Measurements from ENCODE around the gene AQP12B. TPM values are rescaled to one million over a fixed set of nuclear protein-coding genes. Genes with fewer than 3 reads are reported as not detected.
"Not testable (repeated sequence)": the region's sequence is repeated elsewhere in the genome, so short reads cannot be mapped to it uniquely, and the experiment has no call there.

The AQP12B gene
- total RNA-seq, 2 donors from 2014 or later, result not detected

DNA sequence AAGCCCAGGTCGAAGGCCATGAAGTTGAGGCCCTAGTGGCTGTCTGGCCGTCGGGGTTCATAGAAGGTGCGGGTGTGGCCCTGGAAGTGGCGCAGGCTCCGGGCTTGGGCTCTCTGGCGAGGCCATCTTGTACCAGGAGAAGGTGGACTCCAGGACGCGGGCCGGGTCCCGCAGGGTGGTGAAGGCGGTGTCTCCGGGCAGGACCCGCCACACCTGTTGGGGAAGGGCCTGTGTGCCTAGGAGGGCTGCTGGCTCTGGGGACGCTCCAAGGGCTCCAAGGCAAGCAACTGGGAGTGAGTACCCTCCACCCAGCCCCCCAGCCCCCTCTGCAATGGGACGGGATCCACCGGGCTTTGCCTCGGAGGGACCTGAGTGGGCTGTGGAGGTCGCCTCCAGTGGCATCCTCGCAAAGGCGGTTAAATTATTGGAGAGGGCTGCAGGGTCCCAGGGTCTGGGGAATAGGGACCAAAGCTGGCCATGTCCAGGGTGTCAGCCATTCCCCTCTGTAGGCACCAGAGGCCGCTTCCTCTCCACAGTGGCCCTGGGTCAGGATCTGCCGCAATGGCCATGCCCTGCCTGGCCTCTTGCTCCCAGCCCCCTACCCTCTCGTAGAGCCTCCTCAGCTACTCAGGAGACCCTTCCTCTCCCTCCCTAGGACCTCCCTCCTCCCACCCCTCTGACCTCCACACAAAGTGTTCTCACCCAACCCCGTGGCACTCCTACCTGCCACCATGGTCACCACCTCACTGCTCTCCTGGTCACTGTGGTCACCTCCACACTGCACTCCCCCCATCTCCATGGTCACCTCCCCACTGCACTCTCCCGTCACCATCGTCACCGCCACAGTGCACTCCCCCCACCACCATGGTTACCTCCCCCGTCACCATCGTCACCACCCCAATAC lies 19.3 kb upstream of the AQP12B start:
- Mint-ChIP-seq H3K9me3 (no peaks in the 10 kb centered on the region), H3K27ac (no peak overlapping the region), H3K4me3 (peak overlapping the region in 1 of 2 donors; percentile 36), H3K36me3 (ENCODE audit: insufficient read depth in 2 of 2) (no peaks in the 10 kb centered on the region), H3K4me1 (ENCODE audit: low read depth) (peaks cover 13% of the 10 kb centered on the region), H3K27me3 (ENCODE audit: low read depth) (peaks cover 14% of the 10 kb centered on the region)
- ATAC-seq (replicated peaks in 1 of 2), result no peak
- DNase-seq, result no peak

DNA sequence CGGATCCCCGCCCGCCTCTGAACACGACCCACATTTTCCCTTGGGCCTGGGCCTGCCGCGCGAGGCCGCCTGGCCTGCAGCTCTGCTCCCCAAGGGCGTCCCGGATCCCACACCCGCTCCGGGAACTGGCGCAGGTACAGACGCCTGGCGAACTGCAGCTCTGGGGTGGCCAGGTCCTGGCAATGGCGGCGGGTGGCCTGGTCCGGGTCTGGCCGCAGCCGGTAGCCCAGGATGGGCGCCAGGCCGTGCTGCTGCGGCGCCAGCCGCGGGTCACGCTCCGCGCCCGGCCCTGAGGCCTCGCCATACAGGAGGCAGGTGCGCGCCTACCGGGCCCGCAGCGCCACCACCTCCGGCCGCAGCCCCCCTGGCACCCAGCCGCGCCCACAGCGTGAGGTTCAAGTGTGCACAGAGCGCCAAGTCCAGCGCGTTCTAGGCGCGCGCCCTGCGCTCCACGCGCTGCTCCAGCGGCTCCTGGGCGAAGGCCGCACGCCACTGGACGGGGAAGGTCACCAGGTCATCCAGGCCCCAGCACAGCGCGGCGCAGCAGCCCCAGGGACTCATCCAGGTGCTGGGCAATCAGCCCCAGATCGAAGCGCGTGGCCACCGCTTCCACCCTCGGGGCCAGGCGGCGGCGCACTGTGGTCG lies 18.5 kb upstream of the AQP12B start:
- no peak for ATAC-seq (replicated peaks in 1 of 2)
- H3K27me3 Mint-ChIP-seq (ENCODE audit: low read depth), result peaks cover 14% of the 10 kb centered on the region
- no peak for DNase-seq
- H3K9me3 Mint-ChIP-seq, result no peaks in the 10 kb centered on the region
- H3K4me1 Mint-ChIP-seq (ENCODE audit: low read depth), result peaks cover 13% of the 10 kb centered on the region
- no peaks in the 10 kb centered on the region for H3K36me3 Mint-ChIP-seq (ENCODE audit: insufficient read depth in 2 of 2)
- H3K27ac Mint-ChIP-seq, result no peak overlapping the region
- H3K4me3 Mint-ChIP-seq, result no peak overlapping the region

- H3K4me1 Mint-ChIP-seq (ENCODE audit: low read depth), result peaks cover 11% of the 10 kb centered on the region
- DNase-seq; H3K4me3 Mint-ChIP-seq; H3K27ac Mint-ChIP-seq; ATAC-seq (replicated peaks in 1 of 2); H3K9me3 Mint-ChIP-seq; H3K36me3 Mint-ChIP-seq (ENCODE audit: insufficient read depth in 2 of 2): not testable (repeated sequence)
- peaks cover 11% of the 10 kb centered on the region for H3K27me3 Mint-ChIP-seq (ENCODE audit: low read depth)
Measured at GRCh38 chr2:240700616-240701015, 17.9 kb upstream of the AQP12B start.

GRCh38 chr2:240699835-240700234 lies 17.1 kb upstream of the AQP12B start:
- H3K4me1 Mint-ChIP-seq (ENCODE audit: low read depth); H3K27ac Mint-ChIP-seq; H3K36me3 Mint-ChIP-seq (ENCODE audit: insufficient read depth in 2 of 2); DNase-seq; H3K9me3 Mint-ChIP-seq; H3K4me3 Mint-ChIP-seq; ATAC-seq (replicated peaks in 1 of 2); H3K27me3 Mint-ChIP-seq (ENCODE audit: low read depth): not testable (repeated sequence)

DNA sequence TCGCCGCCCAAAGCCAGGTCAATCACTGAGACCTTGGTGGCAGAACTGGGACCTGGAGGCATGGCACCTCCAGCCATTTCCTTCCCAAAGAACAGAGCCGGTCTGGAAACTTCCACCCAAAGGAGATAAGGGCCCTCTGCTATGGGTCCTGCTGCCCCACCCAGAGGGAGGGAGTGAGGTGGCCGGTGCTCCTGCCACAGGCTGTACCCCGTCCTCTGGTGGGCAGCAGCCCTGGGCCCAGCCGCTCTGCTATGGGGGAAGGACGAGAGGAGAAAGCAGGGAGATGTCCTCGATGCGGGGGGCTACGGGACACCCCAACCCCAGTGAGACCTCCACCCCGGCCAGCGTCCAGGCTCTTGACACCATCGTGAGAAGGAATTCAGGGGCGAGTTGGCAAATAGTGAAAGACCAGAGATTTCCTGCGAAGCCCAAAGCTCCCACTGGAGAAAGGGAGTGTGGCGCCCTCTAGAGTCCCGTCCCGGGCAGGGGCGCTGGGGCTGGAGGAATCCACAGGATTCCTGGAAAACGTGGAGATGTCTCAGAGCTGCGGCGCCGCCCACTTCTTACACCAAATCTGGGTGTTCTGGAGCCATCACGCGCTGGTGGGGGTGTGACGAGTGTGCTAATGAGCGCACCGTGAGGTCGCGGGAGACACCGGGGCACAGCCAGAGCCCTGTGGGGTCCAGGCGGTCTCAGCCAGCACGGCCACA lies 16.3 kb upstream of the AQP12B start:
- H3K27ac Mint-ChIP-seq; H3K4me3 Mint-ChIP-seq; H3K27me3 Mint-ChIP-seq (ENCODE audit: low read depth); H3K36me3 Mint-ChIP-seq (ENCODE audit: insufficient read depth in 2 of 2); H3K9me3 Mint-ChIP-seq; DNase-seq; H3K4me1 Mint-ChIP-seq (ENCODE audit: low read depth): not testable (repeated sequence)
- ATAC-seq (replicated peaks in 1 of 2), result peak in 1 of 2 donors; percentile 30

DNA sequence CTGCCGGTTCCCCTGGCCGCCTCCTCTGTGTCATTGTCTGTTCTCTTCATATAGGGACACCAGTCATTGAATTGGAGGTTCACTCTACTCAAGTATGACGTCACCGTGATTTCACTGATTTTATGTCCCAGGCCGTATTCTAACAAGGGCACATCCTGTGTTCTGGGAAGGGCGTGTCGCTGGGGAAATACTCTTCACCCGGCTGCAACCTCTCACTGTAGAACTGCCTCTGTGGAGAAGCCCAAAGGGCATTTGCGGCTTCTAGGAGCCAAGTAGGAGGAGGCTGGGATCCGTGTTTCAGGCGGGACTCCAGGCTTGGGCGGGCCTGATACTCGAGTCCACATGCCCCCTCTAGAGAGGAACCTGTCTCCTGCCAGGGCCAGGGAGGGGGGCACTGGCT lies 13.8 kb upstream of the AQP12B start:
- H3K4me3 Mint-ChIP-seq; H3K9me3 Mint-ChIP-seq; H3K27ac Mint-ChIP-seq; DNase-seq; ATAC-seq (replicated peaks in 1 of 2); H3K27me3 Mint-ChIP-seq (ENCODE audit: low read depth); H3K4me1 Mint-ChIP-seq (ENCODE audit: low read depth); H3K36me3 Mint-ChIP-seq (ENCODE audit: insufficient read depth in 2 of 2): not testable (repeated sequence)

GRCh38 chr2:240695593-240695992 lies 12.9 kb upstream of the AQP12B start:
- not testable (repeated sequence) for H3K4me3 Mint-ChIP-seq; H3K9me3 Mint-ChIP-seq; H3K27me3 Mint-ChIP-seq (ENCODE audit: low read depth); DNase-seq; H3K27ac Mint-ChIP-seq; H3K36me3 Mint-ChIP-seq (ENCODE audit: insufficient read depth in 2 of 2); ATAC-seq (replicated peaks in 1 of 2); H3K4me1 Mint-ChIP-seq (ENCODE audit: low read depth)

DNA sequence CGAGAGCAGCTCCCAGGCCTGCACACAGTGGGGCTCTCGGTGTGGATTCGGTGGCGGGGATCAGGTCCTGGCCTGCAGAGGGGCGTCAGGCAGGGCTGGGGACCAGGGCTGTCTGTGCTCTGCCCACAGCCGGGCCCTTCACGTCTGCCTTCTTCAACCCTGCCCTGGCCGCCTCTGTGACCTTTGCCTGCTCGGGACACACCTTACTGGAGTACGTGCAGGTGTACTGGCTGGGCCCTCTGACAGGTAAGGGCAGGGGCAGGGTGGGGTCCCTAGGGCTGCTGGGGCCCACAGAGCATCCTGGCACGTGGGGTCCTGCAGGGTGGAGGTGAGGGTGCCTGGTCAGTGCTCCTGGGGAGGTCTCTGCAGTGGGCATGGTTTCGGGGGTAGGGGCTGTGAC lies 11.6 kb upstream of the AQP12B start:
- H3K36me3 Mint-ChIP-seq (ENCODE audit: insufficient read depth in 2 of 2); H3K4me3 Mint-ChIP-seq; H3K9me3 Mint-ChIP-seq; H3K4me1 Mint-ChIP-seq (ENCODE audit: low read depth); H3K27ac Mint-ChIP-seq; DNase-seq; ATAC-seq (replicated peaks in 1 of 2); H3K27me3 Mint-ChIP-seq (ENCODE audit: low read depth): not testable (repeated sequence)

- DNase-seq; H3K4me3 Mint-ChIP-seq; H3K9me3 Mint-ChIP-seq; H3K27me3 Mint-ChIP-seq (ENCODE audit: low read depth); H3K36me3 Mint-ChIP-seq (ENCODE audit: insufficient read depth in 2 of 2); ATAC-seq (replicated peaks in 1 of 2); H3K27ac Mint-ChIP-seq; H3K4me1 Mint-ChIP-seq (ENCODE audit: low read depth): not testable (repeated sequence)
Measured at GRCh38 chr2:240692583-240693561, 10.2 kb upstream of the AQP12B start.

DNA sequence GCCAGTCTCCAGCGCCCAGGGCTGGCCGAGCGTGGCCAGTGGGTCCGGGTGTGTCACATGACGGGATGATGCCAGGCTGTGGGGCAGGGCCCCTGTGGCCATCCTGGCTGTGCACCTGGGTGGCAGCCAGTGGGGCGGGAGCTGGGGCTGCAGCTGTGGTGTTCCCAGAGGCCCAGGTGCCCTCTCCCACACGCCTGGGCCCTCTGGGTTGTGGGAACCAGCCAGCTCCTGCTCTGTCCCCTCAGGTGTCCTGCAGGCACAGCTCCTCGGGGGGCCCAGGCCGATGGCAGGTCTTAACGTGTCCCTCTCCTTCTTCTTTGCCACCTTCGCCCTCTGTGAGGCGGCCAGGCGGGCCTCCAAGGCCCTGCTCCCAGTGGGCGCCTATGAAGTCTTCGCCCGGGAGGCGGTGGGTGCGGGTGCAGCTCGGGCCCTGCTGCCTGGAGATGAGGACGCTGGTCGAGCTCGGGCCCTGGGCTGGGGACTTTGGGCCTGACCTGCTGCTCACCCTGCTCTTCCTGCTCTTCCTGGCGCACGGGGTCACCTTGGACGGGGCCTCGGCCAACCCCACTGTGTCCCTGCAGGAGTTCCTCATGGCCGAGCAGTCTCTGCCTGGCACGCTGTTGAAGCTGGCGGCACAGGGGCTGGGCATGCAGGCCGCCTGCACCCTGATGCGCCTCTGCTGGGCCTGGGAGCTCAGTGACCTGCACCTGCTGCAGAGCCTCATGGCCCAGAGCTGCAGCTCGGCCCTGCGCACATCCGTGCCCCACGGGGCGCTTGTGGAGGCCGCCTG lies 9.1 kb upstream of the AQP12B start, which contains the start of gene AQP12A:
Gene AQP12A, plus strand, starts transcription at position 236 of the 790 bp plus-strand sequence. Its CDS starts 48 bp downstream, at position 284.
- not testable (repeated sequence) for H3K27ac Mint-ChIP-seq; H3K36me3 Mint-ChIP-seq (ENCODE audit: insufficient read depth in 2 of 2); H3K9me3 Mint-ChIP-seq; H3K27me3 Mint-ChIP-seq (ENCODE audit: low read depth); H3K4me3 Mint-ChIP-seq; ATAC-seq (replicated peaks in 1 of 2); DNase-seq; H3K4me1 Mint-ChIP-seq (ENCODE audit: low read depth)

GRCh38 chr2:240691075-240691427 lies 8.4 kb upstream of the AQP12B start:
- not testable (repeated sequence) for H3K27me3 Mint-ChIP-seq (ENCODE audit: low read depth); H3K27ac Mint-ChIP-seq; ATAC-seq (replicated peaks in 1 of 2); H3K9me3 Mint-ChIP-seq; H3K4me3 Mint-ChIP-seq; H3K4me1 Mint-ChIP-seq (ENCODE audit: low read depth); H3K36me3 Mint-ChIP-seq (ENCODE audit: insufficient read depth in 2 of 2); DNase-seq
